GM12874 (cell line): ENCODE results near the gene PRKN.

Experiments used
- CTCF ChIP-seq: IDR thresholded peaks from 2 replicates; pipeline ENCODE4 v1.5.1; 2011; ENCODE audit warnings: low read depth, mild to moderate bottlenecking, control low read depth, low read length, moderate library complexity; ENCODE audit not compliant: insufficient read depth

PRKN gene

GRCh38 chr6:161884782-161885181 is 842.8 kb downstream of the PRKN start:
- no peak for TF ChIP-seq CTCF

DNA sequence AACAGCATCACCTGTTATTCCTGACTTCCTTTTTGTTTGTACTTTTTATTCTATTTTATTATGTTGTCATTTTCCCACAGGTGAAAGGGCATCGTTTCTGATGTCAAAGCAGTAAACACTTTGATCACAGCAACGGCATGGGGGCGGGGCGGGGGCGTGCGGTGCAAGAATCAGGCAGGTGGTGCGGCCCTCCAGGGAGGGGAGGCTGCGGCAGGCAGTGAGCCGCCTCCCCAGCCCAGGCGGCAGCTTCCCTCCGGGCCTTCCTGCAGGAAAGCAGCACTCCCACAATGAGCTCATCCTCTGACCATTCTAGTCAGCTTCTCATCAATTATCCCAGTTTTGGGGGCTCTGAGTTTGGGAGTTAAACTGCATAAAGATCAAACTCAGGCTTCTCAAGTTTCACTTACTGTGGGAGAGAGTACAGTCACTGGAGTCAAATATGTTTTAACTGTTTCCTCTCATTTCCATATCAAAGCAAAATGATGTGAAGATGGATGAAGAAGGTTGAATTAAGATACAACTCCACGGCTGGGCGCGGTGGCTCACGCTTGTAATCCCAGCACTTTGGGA is 845.3 kb downstream of the PRKN start:
- no peak for TF ChIP-seq CTCF

- TF ChIP-seq CTCF: no peak
Observed at GRCh38 chr6:161880056-161880455, 847.5 kb downstream of the PRKN start.

DNA sequence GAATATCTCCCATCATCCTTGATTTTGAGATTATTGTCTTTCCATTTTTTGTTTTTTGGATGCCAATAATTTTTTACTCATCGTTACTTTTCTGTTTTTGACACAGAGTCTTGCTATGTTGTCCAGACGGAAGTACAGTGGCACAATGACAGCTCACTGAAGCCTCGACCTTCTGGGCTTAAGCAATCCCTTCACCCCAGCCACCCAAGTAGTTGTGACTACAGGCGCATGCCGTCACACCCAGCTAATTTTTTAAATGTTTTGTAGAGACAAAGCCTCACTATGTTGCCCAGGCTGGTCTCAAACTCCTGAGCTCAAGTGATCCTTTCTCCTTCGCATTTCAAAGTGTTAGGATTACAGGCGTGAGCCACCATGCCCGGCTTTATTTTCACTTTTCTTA is 851.3 kb downstream of the PRKN start:
- TF ChIP-seq CTCF: no peak

DNA sequence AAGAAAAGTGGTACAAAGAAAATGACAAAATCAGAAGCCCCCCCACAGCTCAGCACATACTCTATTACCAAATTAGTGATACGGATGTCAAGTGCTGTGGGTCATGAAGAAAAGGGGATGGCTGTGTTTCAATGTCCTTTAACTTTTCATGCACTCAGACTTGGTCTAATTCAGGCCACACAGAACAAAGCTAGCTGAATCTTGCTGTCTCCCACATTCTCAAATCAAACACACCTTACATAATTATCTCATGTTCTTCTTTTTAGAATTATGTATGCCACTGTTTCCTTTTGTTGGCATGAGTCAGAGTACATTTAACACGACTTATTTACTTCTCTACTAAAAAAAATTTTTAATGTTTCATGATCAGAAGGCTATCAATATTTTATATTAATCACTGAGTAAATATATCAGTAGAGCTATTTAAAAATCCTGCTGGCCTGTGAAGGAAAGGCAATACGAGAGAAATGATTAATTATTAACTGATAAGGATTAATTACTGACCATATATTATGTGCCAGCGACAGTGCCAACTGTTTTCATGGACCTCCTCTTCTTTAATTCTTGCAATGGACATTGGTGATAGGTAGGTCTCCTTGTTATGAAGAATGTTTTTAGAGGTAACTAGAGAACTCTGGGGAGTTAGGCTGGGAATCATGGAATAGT is 857.2 kb downstream of the PRKN start:
- no peak for TF ChIP-seq CTCF

DNA sequence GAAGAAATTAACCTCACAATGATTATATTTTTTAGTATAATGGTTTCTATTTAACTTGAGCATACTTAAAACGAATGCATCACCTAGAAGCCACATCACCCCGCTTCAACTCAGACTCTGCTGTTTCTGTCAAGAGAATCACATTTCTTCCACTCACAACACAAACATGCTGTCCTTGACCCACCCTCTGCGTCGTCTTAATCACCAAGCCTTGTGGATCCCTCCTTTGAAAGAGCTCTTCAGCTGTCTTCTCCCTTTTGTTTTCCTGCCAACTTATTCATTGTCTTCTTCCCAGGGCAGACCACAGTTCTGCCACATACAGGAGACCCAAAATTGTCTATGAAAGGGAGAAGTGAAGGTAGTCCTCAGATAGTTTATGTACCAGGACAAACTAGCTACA is 858.1 kb downstream of the PRKN start:
- TF ChIP-seq CTCF: no peak

- TF ChIP-seq CTCF: no peak
Observed at GRCh38 chr6:161866570-161866969, 861.0 kb downstream of the PRKN start.

DNA sequence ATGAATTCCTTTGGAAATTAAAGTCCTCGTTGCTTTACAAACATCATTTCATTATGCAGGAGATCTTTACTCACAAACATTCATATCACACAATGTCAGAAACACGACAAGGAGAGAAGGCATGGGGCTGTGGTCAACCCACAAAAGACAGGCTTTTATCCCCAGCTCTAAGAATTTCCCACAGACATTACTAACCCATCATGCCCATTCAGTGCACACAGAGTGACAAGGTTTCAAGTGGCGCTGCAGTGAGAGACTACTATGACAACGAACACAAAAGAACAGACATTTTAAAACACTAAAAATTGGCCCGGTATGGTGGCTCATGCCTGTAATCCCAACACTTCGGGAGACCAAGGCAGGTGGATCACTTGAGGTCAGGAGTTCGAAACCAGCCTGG is 873.9 kb downstream of the PRKN start:
- TF ChIP-seq CTCF: no peak
